22Rv1 (cell line): ENCODE measurements around the gene ANXA8.
"Not testable (repeated sequence)": the region's sequence is repeated elsewhere in the genome, so short reads cannot be mapped to it uniquely, and the experiment has no call there.

Experiments
- ZFX ChIP-seq: fragments of 450-650 bp; IDR thresholded peaks from 2 replicates; pipeline ENCODE4 v1.6.1; 2017; ENCODE audit warnings: antibody characterized with exemption, borderline replicate concordance
- TF ChIP-seq, protein P1 (sequence below): fragments of 450-650 bp; IDR thresholded peaks from 2 replicates; pipeline ENCODE4 v1.5.1; 2017; ENCODE audit warnings: mild to moderate bottlenecking

DNA sequence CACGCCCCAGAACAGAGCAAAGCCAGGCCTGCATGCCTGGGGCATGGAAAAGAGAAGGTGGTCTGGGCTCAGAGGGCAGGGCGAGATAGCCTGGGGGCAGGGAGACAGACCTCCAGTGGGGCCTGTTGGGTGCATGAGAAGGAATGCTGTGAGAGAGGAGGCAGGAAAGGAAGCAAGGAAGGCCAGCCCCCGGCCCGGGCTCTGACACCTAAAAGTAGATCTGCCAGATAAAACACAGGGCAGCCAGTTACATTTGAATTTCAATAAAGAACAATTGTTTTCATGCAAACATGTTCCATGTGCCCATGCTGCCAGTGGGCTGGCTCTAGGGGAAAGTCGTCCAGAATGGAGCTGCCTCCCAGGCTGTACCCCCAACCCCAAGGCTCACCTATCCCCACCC lies 5.8 kb downstream of the ANXA8 start:
- TF ChIP-seq, protein P1, sequence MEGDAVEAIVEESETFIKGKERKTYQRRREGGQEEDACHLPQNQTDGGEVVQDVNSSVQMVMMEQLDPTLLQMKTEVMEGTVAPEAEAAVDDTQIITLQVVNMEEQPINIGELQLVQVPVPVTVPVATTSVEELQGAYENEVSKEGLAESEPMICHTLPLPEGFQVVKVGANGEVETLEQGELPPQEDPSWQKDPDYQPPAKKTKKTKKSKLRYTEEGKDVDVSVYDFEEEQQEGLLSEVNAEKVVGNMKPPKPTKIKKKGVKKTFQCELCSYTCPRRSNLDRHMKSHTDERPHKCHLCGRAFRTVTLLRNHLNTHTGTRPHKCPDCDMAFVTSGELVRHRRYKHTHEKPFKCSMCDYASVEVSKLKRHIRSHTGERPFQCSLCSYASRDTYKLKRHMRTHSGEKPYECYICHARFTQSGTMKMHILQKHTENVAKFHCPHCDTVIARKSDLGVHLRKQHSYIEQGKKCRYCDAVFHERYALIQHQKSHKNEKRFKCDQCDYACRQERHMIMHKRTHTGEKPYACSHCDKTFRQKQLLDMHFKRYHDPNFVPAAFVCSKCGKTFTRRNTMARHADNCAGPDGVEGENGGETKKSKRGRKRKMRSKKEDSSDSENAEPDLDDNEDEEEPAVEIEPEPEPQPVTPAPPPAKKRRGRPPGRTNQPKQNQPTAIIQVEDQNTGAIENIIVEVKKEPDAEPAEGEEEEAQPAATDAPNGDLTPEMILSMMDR: not testable (repeated sequence)
- TF ChIP-seq ZFX: not testable (repeated sequence)
